Common myeloid progenitor, CD34-positive (primary cell): Measurements from ENCODE around the gene PNLIP.

ENCODE experiments used
- CTCF ChIA-PET: fragments of 350-600 bp; sonication (Branson Sonifier 250); formaldehyde crosslinking; loops from one replicate; lab custom pipeline; 2021; ENCODE audit warnings: antibody characterized with exemption; lab: Charles Lee
- POLR2A ChIA-PET: fragments of 350-600 bp; sonication (Branson Sonifier 250); formaldehyde crosslinking; loops from one replicate; lab custom pipeline; 2021; ENCODE audit warnings: antibody characterized with exemption; lab: Charles Lee
- DNase-seq, 3 donors: peaks; one replicate each; pipeline versions ENCODE4 v3.0.0 to v3.0.0-alpha.2; 2013
- H3K27ac ChIP-seq, 2 experiments: 1 replicate in 1 of 2; 2 replicates in 1 of 2; pipeline ENCODE4 v1.7.0; 2013; ENCODE audit warnings: inconsistent platforms in 2 of 2, low read length in 2 of 2, mild to moderate bottlenecking in 2 of 2, low read depth in 1 of 2, moderate library complexity in 1 of 2; ENCODE audit not compliant: severe bottlenecking in 2 of 2, insufficient read depth in 1 of 2, poor library complexity in 1 of 2
- H3K27me3 ChIP-seq, 5 experiments: replicated peaks in 2 of 5; 1 replicate in 3 of 5; 2 replicates in 2 of 5; pipeline versions ENCODE4 v1.6.1 to v1.7.0; 2013; ENCODE audit warnings: low read length in 4 of 5, mild to moderate bottlenecking in 2 of 5, moderate library complexity in 2 of 5, inconsistent platforms in 1 of 5; ENCODE audit not compliant: insufficient read depth in 5 of 5, control insufficient read depth in 4 of 5
- H3K36me3 ChIP-seq, 4 experiments: 1 replicate in 2 of 4; 2 replicates in 2 of 4; pipeline versions ENCODE4 v1.6.1 to v1.7.0; 2013; ENCODE audit warnings: low read length in 3 of 4, control low read depth in 1 of 4, mild to moderate bottlenecking in 1 of 4; ENCODE audit not compliant: control insufficient read depth in 4 of 4, insufficient read depth in 4 of 4
- H3K4me1 ChIP-seq, 4 experiments: 1 replicate in 3 of 4; 2 replicates in 1 of 4; pipeline versions ENCODE4 v1.6.1 to v1.7.1; 2013; ENCODE audit warnings: low read length in 3 of 4, mild to moderate bottlenecking in 3 of 4, control low read depth in 1 of 4, inconsistent platforms in 1 of 4, moderate library complexity in 1 of 4; ENCODE audit not compliant: control insufficient read depth in 4 of 4, insufficient read depth in 4 of 4; ENCODE audit errors: control extremely low read depth in 1 of 4
- H3K4me3 ChIP-seq, 7 experiments: 1 replicate in 4 of 7; 2 replicates in 3 of 7; pipeline versions ENCODE4 v1.5.1 to v1.7.0; 2013; ENCODE audit warnings: mild to moderate bottlenecking in 7 of 7, low read length in 6 of 7, moderate library complexity in 6 of 7, inconsistent platforms in 2 of 7, low read depth in 2 of 7, control low read depth in 1 of 7; ENCODE audit not compliant: insufficient read depth in 4 of 7, control insufficient read depth in 1 of 7; ENCODE audit errors: extremely low read depth in 1 of 7
- H3K9me3 ChIP-seq, 5 experiments: 1 replicate in 4 of 5; 2 replicates in 1 of 5; pipeline versions ENCODE4 v1.6.1 to v1.7.1; 2013; ENCODE audit warnings: low read length in 4 of 5, mild to moderate bottlenecking in 2 of 5, inconsistent platforms in 1 of 5, low read depth in 1 of 5, moderate library complexity in 1 of 5; ENCODE audit not compliant: control insufficient read depth in 4 of 5, insufficient read depth in 2 of 5; ENCODE audit errors: control extremely low read depth in 1 of 5
- WGBS: methylation state at CpG from one replicate; pipeline ENCODE4 v1.1.5; 2013; ENCODE audit not compliant: insufficient coverage; 5-methylcytosine and 5-hydroxymethylcytosine counted together

PNLIP gene

DNA sequence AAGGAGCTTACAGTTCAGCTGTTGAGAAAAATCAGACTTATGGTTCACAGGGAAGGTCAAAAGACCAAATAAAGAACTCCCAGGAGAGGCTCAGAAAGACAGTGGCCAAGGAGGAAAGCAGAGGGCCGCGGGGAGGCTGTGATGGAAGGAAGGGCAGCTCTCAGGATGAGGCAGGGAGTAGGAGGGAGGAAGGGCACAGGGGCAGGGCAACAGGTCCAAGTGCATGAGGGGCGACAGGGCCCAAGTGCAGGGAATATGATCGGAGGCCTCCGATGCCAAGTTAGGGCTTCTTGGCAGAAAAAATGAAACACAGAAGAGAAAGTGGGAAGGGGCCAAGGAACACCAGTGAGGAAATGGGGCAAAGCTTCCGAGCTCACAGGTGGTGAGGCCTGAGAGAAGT lies 61.6 kb downstream of the PNLIP start:
- Histone ChIP-seq H3K36me3 (no peaks in the 10 kb centered on the region), H3K27ac (no peak overlapping the region), H3K9me3 (peaks cover 0 to 3% (median 0%) of the 10 kb centered on the region in 5 experiments), H3K27me3 (peaks cover 0 to 28% (median 10%) of the 10 kb centered on the region in 5 experiments), H3K4me1 (peaks cover 0 to 6% (median 0%) of the 10 kb centered on the region in 4 experiments), H3K4me3 (no peak overlapping the region)
- POLR2A ChIA-PET = no interaction called here
- no peak for DNase-seq
- CTCF ChIA-PET = no interaction called here
- WGBS = 91% methylated on average over 6 of the region's 6 CpGs

DNA sequence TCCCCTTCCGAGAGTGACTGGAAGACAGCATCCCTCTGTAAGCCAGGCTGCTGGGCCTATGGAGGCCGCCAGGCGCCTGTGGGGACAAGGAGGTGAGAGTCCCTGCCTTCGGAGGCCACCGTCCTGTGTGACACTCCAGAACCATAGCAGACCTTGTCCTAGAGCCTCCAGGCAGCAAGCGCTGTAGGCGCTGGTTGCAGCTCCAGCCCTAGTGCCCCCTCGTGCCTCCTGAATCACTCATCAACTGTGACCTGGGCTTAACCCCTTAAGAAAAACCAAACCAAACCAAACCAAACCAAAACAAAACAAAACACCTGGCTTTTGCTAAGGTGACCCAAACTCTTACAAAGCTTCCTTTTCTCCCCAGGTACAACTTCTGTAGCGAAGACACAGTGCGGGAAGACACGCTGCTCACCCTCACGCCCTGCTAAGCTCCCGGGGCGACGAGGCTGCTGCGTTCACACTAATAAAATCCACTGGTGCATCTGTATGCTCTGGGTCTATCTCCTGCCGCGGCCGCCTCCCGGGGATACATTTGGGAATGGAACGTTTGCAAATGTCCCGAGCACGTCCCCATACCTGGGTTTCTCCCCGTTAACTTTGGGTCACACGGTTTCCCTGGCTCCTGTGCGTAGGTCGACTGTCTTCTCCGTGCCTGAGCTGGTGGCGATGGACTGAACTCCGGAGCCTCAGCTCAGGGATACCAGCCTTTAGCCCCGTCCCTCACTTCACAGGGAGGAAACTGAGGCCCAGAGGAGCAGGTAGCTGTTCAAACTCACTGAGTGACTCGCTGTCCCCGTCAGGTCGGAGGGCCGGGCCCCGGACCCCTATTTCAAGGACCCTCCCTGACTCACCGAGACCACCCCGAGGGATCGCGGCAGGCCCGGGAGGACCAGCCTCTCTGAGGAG lies 63.2 kb downstream of the PNLIP start:
- Histone ChIP-seq H3K4me3 (peak overlapping the region in 6 of 7 experiments; percentile 15 to 77 (median 22)), H3K36me3 (no peaks in the 10 kb centered on the region), H3K9me3 (peaks cover 0 to 3% (median 0%) of the 10 kb centered on the region in 5 experiments), H3K27ac (no peak overlapping the region), H3K4me1 (peaks cover 0 to 6% (median 0%) of the 10 kb centered on the region in 4 experiments), H3K27me3 (peaks cover 0 to 28% (median 10%) of the 10 kb centered on the region in 5 experiments)
- 39% methylated on average over 36 of the region's 41 CpGs for WGBS
- POLR2A ChIA-PET = interaction anchor here (0.6 kb wide), 1 partner anchor 30 kb away, joined by 4 read pairs; no protein-coding TSS in a partner anchor
- CTCF ChIA-PET = no interaction called here
- peak in 1 of 3 donors; percentile 8 for DNase-seq

DNA sequence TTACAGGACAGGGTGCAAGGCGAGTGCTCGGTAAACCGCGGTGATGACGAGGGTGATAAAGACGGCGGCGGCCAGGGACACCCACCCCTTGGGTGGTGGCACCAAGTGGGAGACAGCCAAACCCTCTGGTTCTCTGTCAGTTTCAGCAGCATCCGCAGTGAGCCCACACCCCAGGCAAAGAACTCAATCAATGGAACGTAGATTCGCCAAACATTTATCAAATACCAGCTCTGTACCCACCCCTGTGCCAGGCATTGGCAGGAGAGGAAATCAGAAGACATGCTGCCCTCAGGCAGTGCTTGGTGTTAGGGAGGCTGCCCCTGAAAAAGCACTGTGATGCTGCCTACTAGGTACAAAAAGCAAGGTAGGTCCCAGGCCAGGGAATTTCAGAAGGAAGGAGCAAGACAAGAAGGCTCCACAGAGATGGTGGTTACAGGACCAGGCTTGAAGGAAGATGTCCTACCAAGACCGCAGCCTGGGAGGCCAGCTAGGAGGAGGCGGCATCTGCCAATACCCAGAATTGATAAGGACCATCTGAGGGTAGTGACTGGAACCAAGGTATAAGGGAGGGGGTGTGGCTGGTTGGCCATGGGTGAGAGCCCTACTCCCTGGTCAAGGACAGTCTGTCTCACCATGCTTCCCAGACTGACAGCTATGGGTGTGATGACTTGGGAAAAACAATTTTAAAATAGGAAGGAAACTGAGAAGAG lies 64.9 kb downstream of the PNLIP start:
- DNase-seq = no peak
- ChIA-PET CTCF (no interaction called here), POLR2A (no interaction called here)
- Histone ChIP-seq H3K27me3 (peaks cover 0 to 28% (median 10%) of the 10 kb centered on the region in 5 experiments), H3K4me3 (no peak overlapping the region), H3K27ac (no peak overlapping the region), H3K9me3 (peaks cover 0 to 3% (median 0%) of the 10 kb centered on the region in 5 experiments), H3K36me3 (no peaks in the 10 kb centered on the region), H3K4me1 (peaks cover 0 to 6% (median 0%) of the 10 kb centered on the region in 4 experiments)
- 93% methylated on average over 13 of the region's 13 CpGs for WGBS

DNA sequence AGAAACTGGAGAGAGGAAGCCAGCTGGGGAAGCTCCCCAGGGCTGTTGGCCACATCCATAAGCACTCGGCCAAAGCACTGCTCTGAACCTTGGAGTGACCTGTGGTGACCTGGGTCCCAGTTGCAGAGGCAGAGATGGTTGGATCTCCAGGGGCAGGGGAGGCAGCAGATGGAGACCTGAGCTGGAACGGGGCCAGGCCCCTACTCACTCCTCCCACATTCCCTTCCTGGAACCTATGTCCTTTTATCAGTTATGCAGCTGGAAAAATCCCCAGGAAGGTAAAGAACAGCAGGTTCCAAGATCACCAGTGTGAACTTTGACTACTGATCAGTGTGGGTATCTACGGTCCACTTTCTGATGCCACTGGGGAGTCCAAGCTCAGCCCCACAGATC lies 65.4 kb downstream of the PNLIP start:
- no peak for DNase-seq
- ChIA-PET POLR2A (no interaction called here), CTCF (no interaction called here)
- peaks cover 0 to 28% (median 10%) of the 10 kb centered on the region in 5 experiments for H3K27me3 ChIP-seq
- H3K9me3 ChIP-seq = peaks cover 0 to 3% (median 0%) of the 10 kb centered on the region in 5 experiments
- peaks cover 0 to 6% (median 0%) of the 10 kb centered on the region in 4 experiments for H3K4me1 ChIP-seq
- no peak overlapping the region for H3K27ac ChIP-seq
- no peak overlapping the region for H3K4me3 ChIP-seq
- WGBS = no CpG with 5 or more reads among the region's 3 CpGs
- no peaks in the 10 kb centered on the region for H3K36me3 ChIP-seq

DNA sequence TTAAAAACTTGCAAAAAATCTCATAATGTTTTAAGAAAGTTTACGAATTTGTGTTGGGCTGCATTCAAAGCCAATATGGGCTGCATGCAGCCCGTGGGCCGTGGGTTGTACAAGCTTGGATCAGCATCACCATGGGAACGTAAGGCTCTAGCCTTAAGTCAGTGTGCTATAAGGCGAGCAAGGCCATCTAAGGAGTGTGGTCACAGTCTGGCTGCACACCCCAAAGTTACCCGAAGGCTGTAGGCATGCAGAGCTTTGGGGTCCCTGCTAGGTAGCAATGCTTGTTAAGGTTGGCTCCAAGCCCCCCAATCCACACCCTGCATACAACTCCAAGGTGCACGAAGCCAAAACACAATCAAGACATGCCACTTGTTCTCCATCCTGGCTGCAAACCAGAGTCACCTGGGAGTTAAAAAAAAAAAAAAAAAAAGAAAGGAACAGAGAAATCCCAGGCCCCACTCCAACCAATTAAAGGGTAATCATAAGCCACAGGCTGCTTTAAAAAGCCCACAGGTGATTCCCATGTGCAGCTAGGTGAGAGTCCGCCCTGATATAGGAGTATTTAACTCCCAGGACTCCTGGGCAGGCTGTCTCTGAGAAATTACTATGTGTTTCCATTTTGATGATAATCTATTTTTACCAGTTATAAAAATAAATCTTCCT lies 66.5 kb downstream of the PNLIP start:
- no peak for DNase-seq
- peaks cover 0 to 28% (median 8%) of the 10 kb centered on the region in 5 experiments for H3K27me3 ChIP-seq
- H3K36me3 ChIP-seq = no peaks in the 10 kb centered on the region
- CTCF ChIA-PET = no interaction called here
- no peak overlapping the region for H3K27ac ChIP-seq
- H3K9me3 ChIP-seq = peaks cover 0 to 3% (median 0%) of the 10 kb centered on the region in 5 experiments
- WGBS = 100% methylated on average over 6 of the region's 8 CpGs
- no peak overlapping the region for H3K4me3 ChIP-seq
- POLR2A ChIA-PET = interaction anchor here (0.6 kb wide), 1 partner anchor 575 kb away, joined by 3 read pairs; no protein-coding TSS in a partner anchor
- peaks cover 0 to 6% (median 0%) of the 10 kb centered on the region in 4 experiments for H3K4me1 ChIP-seq

DNA sequence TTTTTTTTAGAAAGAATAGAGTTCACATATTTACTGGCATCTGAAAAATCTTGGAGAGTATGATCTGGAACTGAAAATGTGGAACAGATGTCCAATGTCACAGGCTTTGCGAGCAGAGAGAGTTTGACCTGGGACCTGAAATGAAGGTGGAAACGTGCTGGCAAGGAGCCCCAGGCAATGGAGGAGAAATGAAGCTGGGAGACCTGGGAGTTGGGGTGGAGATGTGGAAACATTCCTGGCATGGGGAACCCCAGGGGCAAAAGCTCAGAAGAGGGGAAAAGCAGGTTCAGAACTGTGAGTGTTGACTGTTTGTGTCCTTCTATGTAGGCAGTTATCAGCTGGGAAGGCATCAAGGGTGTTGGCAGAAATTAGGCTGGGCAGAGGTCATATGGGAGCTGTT lies 67.7 kb downstream of the PNLIP start:
- 100% methylated on average over 2 of the region's 2 CpGs for WGBS
- ChIA-PET POLR2A (no interaction called here), CTCF (no interaction called here)
- peaks cover 0 to 6% (median 0%) of the 10 kb centered on the region in 4 experiments for H3K4me1 ChIP-seq
- DNase-seq = no peak
- H3K9me3 ChIP-seq = peaks cover 0 to 3% (median 0%) of the 10 kb centered on the region in 5 experiments
- H3K4me3 ChIP-seq = no peak overlapping the region
- peaks cover 0 to 27% (median 8%) of the 10 kb centered on the region in 5 experiments for H3K27me3 ChIP-seq
- H3K36me3 ChIP-seq = no peaks in the 10 kb centered on the region
- no peak overlapping the region for H3K27ac ChIP-seq
